Naive thymus-derived CD4-positive, alpha-beta T cell (primary cell): ENCODE data around the gene LIN37. TPM values are rescaled to one million over a fixed set of nuclear protein-coding genes. Genes with fewer than 3 reads are reported as not detected.

ENCODE experiments used
- ATAC-seq: fragments of 150-1000 bp; cut with Tn5 transposase; 2 replicates; pipeline ENCODE4 v1.10.0; 2021; ENCODE audit warnings: mild to moderate bottlenecking, moderate library complexity
- CTCF ChIA-PET: fragments of 350-600 bp; sonication (Branson Sonifier 250); formaldehyde crosslinking; loops from one replicate; lab custom pipeline; 2021; ENCODE audit warnings: antibody characterized with exemption; lab: Charles Lee
- POLR2A ChIA-PET: fragments of 350-600 bp; sonication (Branson Sonifier 250); formaldehyde crosslinking; loops from one replicate; lab custom pipeline; 2021; ENCODE audit warnings: antibody characterized with exemption, inconsistent platforms; lab: Charles Lee
- DNase-seq, 9 donors: peaks; one replicate each; pipeline versions ENCODE4 v3.0.0 to v3.0.0-alpha.2; 2020 to 2022; ENCODE audit warnings: mixed read lengths in 1 of 9
- H3K27ac ChIP-seq: one replicate; pipeline ENCODE4 v1.7.0; 2013; ENCODE audit warnings: mild to moderate bottlenecking, low read depth, low read length, moderate library complexity
- H3K27me3 ChIP-seq, 2 donors: one replicate each; pipeline ENCODE4 v1.7.0; 2013; ENCODE audit warnings: low read length in 2 of 2, mild to moderate bottlenecking in 2 of 2, moderate library complexity in 2 of 2; ENCODE audit not compliant: control insufficient read depth in 2 of 2, insufficient read depth in 2 of 2
- H3K36me3 ChIP-seq, 3 experiments: 1 replicate in 2 of 3; 2 replicates in 1 of 3; pipeline ENCODE4 v1.7.0; 2013; ENCODE audit warnings: low read length in 3 of 3, mild to moderate bottlenecking in 3 of 3, moderate library complexity in 1 of 3; ENCODE audit not compliant: insufficient read depth in 3 of 3, control insufficient read depth in 2 of 3
- H3K4me1 ChIP-seq, 2 donors: one replicate each; pipeline ENCODE4 v1.7.0; 2013; ENCODE audit warnings: low read length in 2 of 2, mild to moderate bottlenecking in 2 of 2, moderate library complexity in 1 of 2; ENCODE audit not compliant: control insufficient read depth in 2 of 2, insufficient read depth in 2 of 2
- H3K4me3 ChIP-seq: 2 replicates; pipeline ENCODE4 v1.7.0; 2013; ENCODE audit warnings: mild to moderate bottlenecking, low read length
- H3K9me3 ChIP-seq, 3 experiments: 1 replicate in 2 of 3; 2 replicates in 1 of 3; pipeline ENCODE4 v1.7.0; 2013; ENCODE audit warnings: low read length in 3 of 3; ENCODE audit not compliant: control insufficient read depth in 2 of 3
- H3K27ac Mint-ChIP-seq, 9 donors: one replicate each; pipeline ENCODE4 v1.8.0; 2020 to 2022; ENCODE audit warnings: mixed read lengths in 9 of 9, mild to moderate bottlenecking in 8 of 9, moderate library complexity in 5 of 9, inconsistent platforms in 2 of 9
- H3K27me3 Mint-ChIP-seq, 5 donors: one replicate each; pipeline ENCODE4 v1.8.0; 2021 to 2022; ENCODE audit warnings: mixed read lengths in 5 of 5, mild to moderate bottlenecking in 1 of 5
- H3K36me3 Mint-ChIP-seq, 5 donors: one replicate each; pipeline ENCODE4 v1.8.0; 2020 to 2022; ENCODE audit warnings: mixed read lengths in 5 of 5, mild to moderate bottlenecking in 3 of 5, inconsistent platforms in 1 of 5
- H3K4me1 Mint-ChIP-seq, 7 donors: one replicate each; pipeline ENCODE4 v1.8.0; 2020 to 2022; ENCODE audit warnings: mixed read lengths in 7 of 7, mild to moderate bottlenecking in 3 of 7, inconsistent platforms in 1 of 7
- H3K4me3 Mint-ChIP-seq, 10 donors: one replicate each; pipeline ENCODE4 v1.8.0; 2020 to 2022; ENCODE audit warnings: mild to moderate bottlenecking in 10 of 10, mixed read lengths in 10 of 10, moderate library complexity in 6 of 10, inconsistent platforms in 2 of 10
- H3K9me3 Mint-ChIP-seq, 11 donors: one replicate each; pipeline ENCODE4 v1.8.0; 2020 to 2022; ENCODE audit warnings: mixed read lengths in 11 of 11, mild to moderate bottlenecking in 4 of 11, inconsistent platforms in 1 of 11, moderate library complexity in 1 of 11
- intact Hi-C, 2 donors: fragments of 100-400 bp; cut with micrococcal nuclease; formaldehyde crosslinking; loops; one replicate each; pipeline ENCODE4 v1.15.1; 2023
- polyA plus RNA-seq, 2 donors: library from polyadenylated mRNA; unstranded; fragments of 300-500 nt; fragmentation: Illumina TruSeq; gene quantifications; one replicate each; pipeline ENCODE4 v1.2.3, GENCODE V29; 2021
- total RNA-seq, 6 experiments: library from RNA in 5 of 6; stranded (reverse) in 5 of 6; gene quantifications; 1 replicate in 5 of 6; 2 replicates in 1 of 6; pipeline ENCODE4 v1.2.3 and lab custom pipeline; 2021 to 2026

LIN37 gene
- total and polyA plus RNA-seq, 7 experiments from 2014 or later = 6.7 to 33.1 (median 18.9) TPM

DNA sequence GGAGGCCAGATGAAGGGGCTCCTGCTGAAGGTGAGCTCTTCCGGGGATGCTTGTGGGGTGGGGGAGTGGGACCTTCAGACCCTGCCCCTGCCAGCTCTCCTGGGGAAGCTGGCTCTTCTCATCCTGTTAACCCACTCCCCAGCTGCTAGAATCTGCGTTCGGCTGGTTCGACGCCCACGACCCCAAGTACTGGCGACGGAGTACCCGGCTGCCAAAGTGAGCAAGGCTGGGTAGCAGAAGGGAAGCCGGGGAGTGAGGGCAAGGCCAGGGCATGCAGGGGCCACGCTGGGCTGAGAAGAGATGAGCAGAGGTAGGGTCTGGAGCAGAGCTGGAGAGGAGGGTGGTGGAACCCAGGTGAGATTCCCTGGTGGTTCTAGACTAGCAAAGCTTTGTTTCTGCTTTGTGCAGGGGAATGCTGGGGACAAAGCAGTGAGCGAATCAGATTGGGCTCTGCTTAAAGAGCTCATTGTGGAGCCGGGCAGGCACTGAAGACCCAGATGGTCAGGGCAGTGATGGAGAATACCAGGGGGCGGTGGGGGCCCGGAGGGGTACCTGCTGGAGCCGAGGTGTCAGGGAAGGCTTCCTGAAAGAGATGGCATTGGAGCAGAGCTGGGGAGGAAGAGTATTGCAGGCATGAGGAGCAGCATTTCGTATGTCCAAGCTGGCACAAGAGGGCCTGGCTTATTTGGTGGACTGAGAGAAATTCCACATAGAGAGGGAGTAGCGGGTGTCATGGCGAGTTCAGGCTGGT lies 20.2 kb upstream of the LIN37 start:
- POLR2A ChIA-PET = interaction anchor here (1.5 to 1.8 kb wide), 3 partner anchors 9 to 15 kb away, joined by 4 to 8 read pairs (median 6); no protein-coding TSS in a partner anchor
- CTCF ChIA-PET = interaction anchor here (0.9 to 1.0 kb wide), 3 partner anchors 9 to 231 kb away, joined by 3 to 5 read pairs (median 3); partner anchors contain the start of gene U2AF1L4
- Mint-ChIP-seq H3K9me3 (no peaks in the 10 kb centered on the region), H3K27me3 (no peaks in the 10 kb centered on the region), H3K4me1 (peaks cover 0 to 17% (median 5%) of the 10 kb centered on the region in 7 donors), H3K4me3 (no peak overlapping the region), H3K27ac (peak overlapping the region in 2 of 9 donors; percentile 38 to 55), H3K36me3 (peaks cover 4 to 62% (median 10%) of the 10 kb centered on the region in 5 donors)
- intact Hi-C loops = no loop called here
- H3K27ac ChIP-seq = no peak overlapping the region
- ATAC-seq (no peak), DNase-seq (no peak)
- H3K9me3 ChIP-seq = no peaks in the 10 kb centered on the region
- no peaks in the 10 kb centered on the region for H3K4me1 ChIP-seq
- H3K27me3 ChIP-seq = no peaks in the 10 kb centered on the region
- H3K36me3 ChIP-seq = peaks cover 30 to 98% (median 53%) of the 10 kb centered on the region in 3 experiments
- H3K4me3 ChIP-seq = no peak overlapping the region

DNA sequence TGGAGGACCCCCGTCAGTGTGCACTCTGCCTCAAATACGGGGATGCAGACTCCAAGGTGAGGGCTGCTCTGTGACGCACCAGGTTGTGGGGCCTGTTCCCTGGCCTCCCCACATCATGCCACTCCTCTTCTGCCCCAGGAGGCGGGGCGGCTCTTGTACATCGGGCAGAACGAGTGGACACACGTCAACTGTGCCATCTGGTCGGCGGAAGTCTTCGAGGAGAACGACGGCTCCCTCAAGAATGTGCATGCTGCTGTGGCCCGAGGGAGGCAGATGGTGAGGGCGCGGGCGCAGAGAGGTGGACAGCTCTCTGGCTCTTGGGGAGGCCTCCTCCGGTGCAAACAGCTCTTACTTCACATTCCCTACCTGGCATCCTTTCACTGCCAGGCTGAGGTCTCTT lies 19.4 kb upstream of the LIN37 start:
- Histone ChIP-seq H3K27ac (no peak overlapping the region), H3K27me3 (no peaks in the 10 kb centered on the region), H3K4me1 (no peaks in the 10 kb centered on the region), H3K36me3 (peaks cover 21 to 98% (median 46%) of the 10 kb centered on the region in 3 experiments), H3K4me3 (no peak overlapping the region), H3K9me3 (no peaks in the 10 kb centered on the region)
- H3K36me3 Mint-ChIP-seq = peaks cover 4 to 57% (median 10%) of the 10 kb centered on the region in 5 donors
- DNase-seq (no peak), ATAC-seq (no peak)
- POLR2A ChIA-PET = interaction anchor here (0.6 to 1.8 kb wide), 3 partner anchors 8 to 158 kb away, joined by 4 to 8 read pairs (median 6); no protein-coding TSS in a partner anchor
- intact Hi-C loops = no loop called here
- H3K4me3 Mint-ChIP-seq = no peak overlapping the region
- H3K4me1 Mint-ChIP-seq = peaks cover 0 to 20% (median 4%) of the 10 kb centered on the region in 7 donors
- H3K9me3 Mint-ChIP-seq = no peaks in the 10 kb centered on the region
- H3K27me3 Mint-ChIP-seq = no peaks in the 10 kb centered on the region
- H3K27ac Mint-ChIP-seq = no peak overlapping the region
- CTCF ChIA-PET = interaction anchor here (1.1 kb wide), 1 partner anchor 10 kb away, joined by 3 read pairs; no protein-coding TSS in a partner anchor

DNA sequence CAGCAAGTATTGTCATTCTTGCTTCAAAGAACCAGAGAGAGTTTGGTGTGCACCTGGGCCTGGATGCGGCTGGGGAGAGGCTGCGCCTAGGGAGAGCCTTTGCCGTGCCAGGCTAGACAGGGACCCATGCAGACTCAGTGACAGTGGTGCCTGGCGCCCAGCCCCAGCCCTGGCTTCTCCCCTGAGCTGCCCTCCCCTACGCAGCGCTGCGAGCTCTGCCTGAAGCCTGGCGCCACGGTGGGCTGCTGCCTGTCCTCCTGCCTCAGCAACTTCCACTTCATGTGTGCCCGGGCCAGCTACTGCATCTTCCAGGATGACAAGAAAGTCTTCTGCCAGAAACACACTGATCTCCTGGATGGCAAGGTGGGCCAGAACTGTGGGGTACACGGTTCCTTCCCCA lies 18.6 kb upstream of the LIN37 start:
- H3K27ac Mint-ChIP-seq = no peak overlapping the region
- Histone ChIP-seq H3K27me3 (no peaks in the 10 kb centered on the region), H3K4me3 (no peak overlapping the region), H3K36me3 (peaks cover 17 to 98% (median 39%) of the 10 kb centered on the region in 3 experiments), H3K9me3 (no peaks in the 10 kb centered on the region), H3K27ac (no peak overlapping the region), H3K4me1 (no peaks in the 10 kb centered on the region)
- H3K36me3 Mint-ChIP-seq = peaks cover 4 to 57% (median 15%) of the 10 kb centered on the region in 5 donors
- H3K27me3 Mint-ChIP-seq = no peaks in the 10 kb centered on the region
- intact Hi-C loops = no loop called here
- H3K9me3 Mint-ChIP-seq = no peaks in the 10 kb centered on the region
- DNase-seq (no peak), ATAC-seq (no peak)
- H3K4me3 Mint-ChIP-seq = no peak overlapping the region
- ChIA-PET POLR2A (interaction anchor here (1.6 kb wide), 1 partner anchor 10 kb away, joined by 8 read pairs; no protein-coding TSS in a partner anchor), CTCF (interaction anchor here (1.1 kb wide), 2 partner anchors 11 kb away, joined by 3 to 4 read pairs; no protein-coding TSS in a partner anchor)
- H3K4me1 Mint-ChIP-seq = peaks cover 0 to 21% (median 8%) of the 10 kb centered on the region in 7 donors

DNA sequence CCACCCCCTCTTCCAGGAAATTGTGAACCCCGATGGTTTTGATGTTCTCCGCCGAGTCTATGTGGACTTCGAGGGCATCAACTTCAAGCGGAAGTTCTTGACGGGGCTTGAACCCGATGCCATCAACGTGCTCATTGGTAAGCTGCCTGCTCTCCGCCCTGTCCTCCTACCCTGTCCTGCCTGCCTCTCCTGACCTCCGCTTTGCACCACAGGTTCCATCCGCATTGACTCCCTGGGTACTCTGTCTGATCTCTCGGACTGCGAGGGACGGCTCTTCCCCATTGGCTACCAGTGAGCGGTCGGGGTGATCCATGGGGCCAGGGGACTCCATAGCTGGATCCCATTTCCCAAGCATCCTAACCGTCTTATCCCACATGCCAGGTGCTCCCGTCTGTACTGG lies 18.1 kb upstream of the LIN37 start:
- peaks cover 12 to 98% (median 33%) of the 10 kb centered on the region in 3 experiments for H3K36me3 ChIP-seq
- ChIA-PET POLR2A (interaction anchor here (1.6 kb wide), 1 partner anchor 10 kb away, joined by 8 read pairs; no protein-coding TSS in a partner anchor), CTCF (interaction anchor here (1.1 kb wide), 1 partner anchor 10 kb away, joined by 4 read pairs; no protein-coding TSS in a partner anchor)
- Mint-ChIP-seq H3K27me3 (no peaks in the 10 kb centered on the region), H3K27ac (peak overlapping the region in 3 of 9 donors; percentile 42 to 62 (median 62)), H3K4me1 (peaks cover 0 to 21% (median 8%) of the 10 kb centered on the region in 7 donors), H3K9me3 (no peaks in the 10 kb centered on the region), H3K4me3 (no peak overlapping the region), H3K36me3 (peaks cover 4 to 51% (median 16%) of the 10 kb centered on the region in 5 donors)
- intact Hi-C loops = no loop called here
- no peak overlapping the region for H3K27ac ChIP-seq
- H3K4me1 ChIP-seq = no peaks in the 10 kb centered on the region
- DNase-seq (no peak), ATAC-seq (no peak)
- no peaks in the 10 kb centered on the region for H3K27me3 ChIP-seq
- no peak overlapping the region for H3K4me3 ChIP-seq
- no peaks in the 10 kb centered on the region for H3K9me3 ChIP-seq

DNA sequence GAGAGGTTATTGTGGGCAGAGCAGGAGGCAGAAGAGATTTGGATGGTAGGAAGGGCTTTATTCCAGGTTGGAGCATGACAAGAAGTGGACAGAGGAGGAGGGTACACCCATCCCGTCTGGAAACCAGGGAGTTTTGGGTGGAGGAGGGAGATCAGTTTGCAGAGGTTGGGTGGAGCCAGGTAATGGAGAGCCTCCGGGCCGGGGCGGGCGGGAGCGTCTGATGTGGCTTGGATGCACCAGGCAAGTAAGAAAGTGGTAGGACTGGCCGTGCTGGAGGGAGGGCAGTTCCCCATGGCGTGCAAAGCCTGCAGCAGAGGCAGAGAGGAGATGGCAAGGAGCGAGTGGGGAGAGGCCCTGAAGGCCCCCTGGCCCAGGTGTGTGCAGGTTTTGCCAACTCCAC lies 17.0 kb upstream of the LIN37 start:
- peak overlapping the region in 3 of 9 donors; percentile 10 to 62 (median 42) for H3K27ac Mint-ChIP-seq
- Histone ChIP-seq H3K27ac (no peak overlapping the region), H3K4me3 (no peak overlapping the region), H3K4me1 (no peaks in the 10 kb centered on the region), H3K27me3 (no peaks in the 10 kb centered on the region), H3K36me3 (peaks cover 2 to 94% (median 23%) of the 10 kb centered on the region in 3 experiments), H3K9me3 (no peaks in the 10 kb centered on the region)
- peaks cover 3 to 28% (median 10%) of the 10 kb centered on the region in 7 donors for H3K4me1 Mint-ChIP-seq
- ChIA-PET POLR2A (interaction anchor here (1.0 kb wide), 1 partner anchor 11 kb away, joined by 4 read pairs; the partner anchor contains the start of gene IGFLR1), CTCF (no interaction called here)
- ATAC-seq = no peak
- H3K36me3 Mint-ChIP-seq = peaks cover 6 to 44% (median 16%) of the 10 kb centered on the region in 5 donors
- H3K9me3 Mint-ChIP-seq = no peaks in the 10 kb centered on the region
- H3K27me3 Mint-ChIP-seq = no peaks in the 10 kb centered on the region
- intact Hi-C loops = no loop called here
- no peak overlapping the region for H3K4me3 Mint-ChIP-seq
- no peak for DNase-seq

DNA sequence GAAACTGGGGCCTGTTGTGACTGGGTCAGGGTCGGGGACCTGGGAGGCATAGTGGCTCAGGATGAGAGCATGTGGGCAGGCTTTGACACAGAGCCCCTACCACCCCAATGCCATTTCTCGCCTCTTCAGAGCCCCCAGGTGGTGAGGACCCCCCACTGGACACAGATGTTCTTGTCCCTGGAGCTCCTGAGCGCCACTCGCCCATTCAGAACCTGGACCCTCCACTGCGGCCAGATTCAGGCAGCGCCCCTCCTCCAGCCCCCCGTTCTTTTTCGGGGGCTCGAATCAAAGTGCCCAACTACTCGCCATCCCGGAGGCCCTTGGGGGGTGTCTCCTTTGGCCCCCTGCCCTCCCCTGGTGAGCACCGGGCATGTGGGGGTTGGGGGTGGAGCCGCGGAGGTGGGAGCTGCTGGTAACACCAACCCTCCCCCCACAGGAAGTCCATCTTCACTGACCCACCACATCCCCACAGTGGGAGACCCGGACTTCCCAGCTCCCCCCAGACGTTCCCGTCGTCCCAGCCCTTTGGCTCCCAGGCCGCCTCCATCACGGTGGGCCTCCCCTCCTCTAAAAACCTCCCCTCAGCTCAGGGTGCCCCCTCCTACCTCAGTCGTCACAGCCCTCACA lies 16.5 kb upstream of the LIN37 start:
- H3K4me1 ChIP-seq = no peaks in the 10 kb centered on the region
- Mint-ChIP-seq H3K4me3 (no peak overlapping the region), H3K27ac (no peak overlapping the region), H3K4me1 (peaks cover 8 to 31% (median 15%) of the 10 kb centered on the region in 7 donors), H3K9me3 (no peaks in the 10 kb centered on the region), H3K27me3 (no peaks in the 10 kb centered on the region), H3K36me3 (peaks cover 6 to 39% (median 16%) of the 10 kb centered on the region in 5 donors)
- ChIA-PET CTCF (no interaction called here), POLR2A (interaction anchor here (1.0 to 1.4 kb wide), 2 partner anchors 10 to 13 kb away, joined by 4 read pairs; partner anchors contain the start of gene IGFLR1)
- no peak overlapping the region for H3K27ac ChIP-seq
- intact Hi-C loops = no loop called here
- no peak for DNase-seq
- ATAC-seq = no peak
- H3K9me3 ChIP-seq = no peaks in the 10 kb centered on the region
- H3K4me3 ChIP-seq = no peak overlapping the region
- H3K36me3 ChIP-seq = peaks cover 0 to 94% (median 22%) of the 10 kb centered on the region in 3 experiments
- no peaks in the 10 kb centered on the region for H3K27me3 ChIP-seq
